ENCODE data around the gene ARHGAP10. TPM values are rescaled to one million over a fixed set of nuclear protein-coding genes. Genes with fewer than 3 reads are reported as not detected.

ARHGAP10 gene
- total RNA-seq, 1 donor from 2014 or later = 15.5 TPM

DNA sequence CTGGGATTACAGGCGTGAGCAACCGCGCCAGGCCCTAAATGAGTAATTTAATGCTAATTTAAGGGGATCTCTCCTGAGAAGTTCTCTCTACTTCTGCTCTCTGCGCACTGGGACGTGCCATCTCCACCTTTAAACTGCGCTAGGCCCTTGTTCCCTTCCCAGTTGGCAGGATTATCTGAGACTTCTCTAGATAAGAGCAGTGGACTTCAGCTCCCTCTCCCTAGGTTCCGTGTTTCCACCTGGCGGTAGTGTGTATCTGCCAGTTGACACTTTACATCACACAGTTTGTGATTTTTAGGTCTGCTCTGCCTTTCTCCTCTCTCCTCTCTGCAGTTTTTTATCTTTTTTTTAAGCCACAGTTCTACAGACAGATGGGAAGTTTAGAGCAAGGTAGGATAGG lies 40.2 kb downstream of the ARHGAP10 start:
- Histone ChIP-seq H3K27me3 (ENCODE audit: control insufficient read depth, insufficient read depth, low read length) (no peaks in the 10 kb centered on the region), H3K36me3 (ENCODE audit: control insufficient read depth, insufficient read depth, low read length) (no peaks in the 10 kb centered on the region), H3K4me3 (ENCODE audit: low read depth, low read length) (no peak overlapping the region)
- DNase-seq (ENCODE audit: low read depth) = no peak
- TF ChIP-seq, protein P1, sequence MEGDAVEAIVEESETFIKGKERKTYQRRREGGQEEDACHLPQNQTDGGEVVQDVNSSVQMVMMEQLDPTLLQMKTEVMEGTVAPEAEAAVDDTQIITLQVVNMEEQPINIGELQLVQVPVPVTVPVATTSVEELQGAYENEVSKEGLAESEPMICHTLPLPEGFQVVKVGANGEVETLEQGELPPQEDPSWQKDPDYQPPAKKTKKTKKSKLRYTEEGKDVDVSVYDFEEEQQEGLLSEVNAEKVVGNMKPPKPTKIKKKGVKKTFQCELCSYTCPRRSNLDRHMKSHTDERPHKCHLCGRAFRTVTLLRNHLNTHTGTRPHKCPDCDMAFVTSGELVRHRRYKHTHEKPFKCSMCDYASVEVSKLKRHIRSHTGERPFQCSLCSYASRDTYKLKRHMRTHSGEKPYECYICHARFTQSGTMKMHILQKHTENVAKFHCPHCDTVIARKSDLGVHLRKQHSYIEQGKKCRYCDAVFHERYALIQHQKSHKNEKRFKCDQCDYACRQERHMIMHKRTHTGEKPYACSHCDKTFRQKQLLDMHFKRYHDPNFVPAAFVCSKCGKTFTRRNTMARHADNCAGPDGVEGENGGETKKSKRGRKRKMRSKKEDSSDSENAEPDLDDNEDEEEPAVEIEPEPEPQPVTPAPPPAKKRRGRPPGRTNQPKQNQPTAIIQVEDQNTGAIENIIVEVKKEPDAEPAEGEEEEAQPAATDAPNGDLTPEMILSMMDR (IDR thresholded peaks at IDR 0.05; ENCODE audit: insufficient read depth, low read length, poor library complexity, severe bottlenecking) = no peak

DNA sequence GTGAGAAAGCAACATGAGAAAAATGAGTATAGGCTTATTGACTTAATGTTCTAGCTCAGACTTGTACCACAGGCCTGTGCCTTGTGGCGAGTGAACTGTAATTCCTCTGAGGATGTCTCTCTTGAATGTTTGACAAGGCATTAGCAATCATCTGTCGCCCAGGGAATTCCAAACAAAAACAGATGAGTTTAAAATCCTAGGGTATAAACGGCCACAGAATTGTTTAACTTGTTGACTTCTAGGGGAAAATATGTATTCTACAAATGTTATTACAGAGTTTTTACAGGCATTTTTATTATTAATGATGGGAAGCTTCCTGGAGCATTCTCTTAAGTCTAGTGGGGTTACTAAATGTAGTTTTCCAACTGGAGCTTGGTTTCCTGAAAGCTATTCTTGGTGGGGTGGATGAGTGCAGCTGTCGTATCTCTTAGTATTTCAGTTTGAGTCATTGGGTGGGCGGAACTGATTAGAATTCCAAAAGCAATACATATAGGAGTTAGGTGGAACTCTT lies 40.6 kb downstream of the ARHGAP10 start:
- no peaks in the 10 kb centered on the region for H3K27me3 ChIP-seq (ENCODE audit: control insufficient read depth, insufficient read depth, low read length)
- H3K36me3 ChIP-seq (ENCODE audit: control insufficient read depth, insufficient read depth, low read length) = no peaks in the 10 kb centered on the region
- no peak for DNase-seq (ENCODE audit: low read depth)
- H3K4me3 ChIP-seq (ENCODE audit: low read depth, low read length) = no peak overlapping the region
- TF ChIP-seq, protein P1 (IDR thresholded peaks at IDR 0.05; ENCODE audit: insufficient read depth, low read length, poor library complexity, severe bottlenecking) = no peak

DNA sequence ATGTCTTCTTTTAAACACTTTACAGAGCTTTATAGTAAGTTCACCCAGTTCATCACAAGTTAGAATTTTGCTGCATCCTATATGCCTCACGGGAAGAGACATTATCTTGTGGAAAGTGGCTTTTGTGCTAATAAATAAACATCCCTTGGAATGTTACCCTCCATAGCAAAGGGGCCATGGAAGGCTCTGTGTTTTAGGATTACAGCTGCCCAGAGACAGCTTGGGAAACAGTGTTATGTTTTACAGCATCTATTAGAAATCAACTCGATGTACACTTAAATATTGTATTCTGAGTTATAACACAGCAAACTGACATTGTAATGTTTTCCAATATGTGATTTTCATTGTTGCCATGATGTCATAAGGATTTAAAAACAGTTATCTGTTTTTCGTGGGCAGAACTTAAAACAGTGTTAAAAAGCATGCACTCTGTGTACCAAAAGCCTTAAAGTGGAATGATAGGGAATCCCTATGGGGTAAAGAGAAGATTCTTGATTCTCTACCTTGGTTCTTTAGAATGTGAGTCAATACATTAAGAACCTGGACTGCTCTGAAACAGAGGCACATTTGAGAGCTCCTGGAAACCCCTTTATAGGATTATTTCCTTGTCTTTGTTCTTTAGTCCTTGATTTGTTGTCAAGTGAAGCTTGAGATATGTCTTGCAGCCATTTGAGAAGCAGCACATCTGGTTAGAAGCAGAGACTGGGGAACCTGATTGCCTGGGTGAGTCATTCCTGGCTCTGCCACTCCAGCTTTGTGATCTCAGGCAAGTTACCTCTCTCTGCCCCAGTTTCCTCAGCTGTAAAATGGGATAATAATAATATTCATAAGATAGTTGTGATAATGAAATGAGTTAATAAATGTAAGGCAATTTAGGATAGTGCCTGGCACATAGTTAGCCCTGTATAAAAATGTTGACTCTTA lies 41.6 kb downstream of the ARHGAP10 start:
- Histone ChIP-seq H3K4me3 (ENCODE audit: low read depth, low read length) (no peak overlapping the region), H3K27me3 (ENCODE audit: control insufficient read depth, insufficient read depth, low read length) (no peaks in the 10 kb centered on the region), H3K36me3 (ENCODE audit: control insufficient read depth, insufficient read depth, low read length) (no peaks in the 10 kb centered on the region)
- TF ChIP-seq, protein P1 (IDR thresholded peaks at IDR 0.05; ENCODE audit: insufficient read depth, low read length, poor library complexity, severe bottlenecking) = no peak
- DNase-seq (ENCODE audit: low read depth) = no peak

DNA sequence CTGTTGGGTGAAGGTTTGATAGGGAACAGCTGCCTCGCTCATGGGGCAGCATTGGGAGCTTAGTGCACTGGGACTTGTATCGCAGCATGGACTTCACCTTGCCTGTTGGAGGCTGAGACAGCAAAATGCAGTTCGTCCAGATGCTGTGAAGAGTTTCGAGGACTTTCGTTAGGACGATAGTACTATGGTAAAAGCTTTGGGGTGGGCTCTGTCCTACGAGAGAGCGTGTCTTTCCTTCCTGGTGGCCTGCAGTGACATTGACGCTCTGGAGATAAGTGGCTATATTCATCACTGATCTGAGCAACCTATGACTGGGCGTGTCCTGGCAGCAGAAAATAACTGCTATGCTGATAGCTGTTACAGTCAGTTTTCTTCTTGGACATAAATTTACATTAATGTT lies 44.8 kb downstream of the ARHGAP10 start:
- Histone ChIP-seq H3K36me3 (ENCODE audit: control insufficient read depth, insufficient read depth, low read length) (no peaks in the 10 kb centered on the region), H3K4me3 (ENCODE audit: low read depth, low read length) (no peak overlapping the region), H3K27me3 (ENCODE audit: control insufficient read depth, insufficient read depth, low read length) (no peaks in the 10 kb centered on the region)
- DNase-seq (ENCODE audit: low read depth) = no peak
- TF ChIP-seq, protein P1 (IDR thresholded peaks at IDR 0.05; ENCODE audit: insufficient read depth, low read length, poor library complexity, severe bottlenecking) = no peak

DNA sequence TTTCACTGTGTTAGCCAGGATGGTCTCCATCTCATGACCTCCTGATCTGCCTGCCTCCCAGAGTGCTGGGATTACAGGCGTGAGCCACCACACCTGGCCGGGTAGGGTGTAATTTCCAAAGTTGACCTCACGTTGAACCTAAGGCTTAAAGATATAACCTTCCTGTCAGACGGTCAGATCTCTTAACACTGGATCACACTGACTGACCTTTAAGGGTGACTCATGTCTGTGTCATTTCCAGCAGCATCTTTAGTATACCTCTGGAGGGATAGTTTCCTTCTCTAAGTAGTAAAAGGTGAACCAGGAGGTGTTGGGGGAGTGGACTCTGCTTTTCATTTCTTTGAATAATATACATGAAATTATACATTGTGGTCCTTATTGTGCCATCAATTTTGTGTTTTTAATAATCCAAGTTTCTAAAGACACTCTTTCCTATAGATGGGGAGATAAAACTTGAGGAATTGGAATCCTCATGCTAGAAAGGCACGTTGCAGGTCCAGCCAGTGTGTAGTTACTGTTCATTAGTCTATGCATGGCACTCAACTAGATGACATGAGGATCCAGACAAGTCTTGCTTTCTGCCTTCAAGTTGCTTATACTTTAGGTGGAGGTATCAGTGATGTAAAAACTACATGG lies 45.7 kb downstream of the ARHGAP10 start:
- no peaks in the 10 kb centered on the region for H3K27me3 ChIP-seq (ENCODE audit: control insufficient read depth, insufficient read depth, low read length)
- TF ChIP-seq, protein P1 (IDR thresholded peaks at IDR 0.05; ENCODE audit: insufficient read depth, low read length, poor library complexity, severe bottlenecking) = no peak
- no peaks in the 10 kb centered on the region for H3K36me3 ChIP-seq (ENCODE audit: control insufficient read depth, insufficient read depth, low read length)
- H3K4me3 ChIP-seq (ENCODE audit: low read depth, low read length) = no peak overlapping the region
- DNase-seq (ENCODE audit: low read depth) = no peak

All from kidney epithelial cell (primary cell).